Body of pancreas (tissue), 4 donors: ENCODE measurements around the gene FTH1. TPM values are rescaled to one million over a fixed set of nuclear protein-coding genes. Genes with fewer than 3 reads are reported as not detected.

Experiments
- ATAC-seq: fragments of 150-250 bp; one replicate; pipeline ENCODE4 v1.9.1; 2016
- DNase-seq, 4 donors: peaks; one replicate each; pipeline ENCODE4 v3.0.0-alpha.2; 2019
- H3K27ac ChIP-seq, 4 donors: fragments of 200-600 bp; sonication (generic); 1 replicate in 3 of 4; 2 replicates in 1 of 4; pipeline versions ENCODE4 v1.5.1 to v1.6.1; 2016 to 2019; ENCODE audit warnings: mild to moderate bottlenecking in 1 of 4, mixed read lengths in 1 of 4, moderate library complexity in 1 of 4
- H3K27me3 ChIP-seq, 2 donors: fragments of 200-600 bp; sonication (generic); one replicate each; pipeline ENCODE4 v1.6.0; 2016; ENCODE audit warnings: mild to moderate bottlenecking in 1 of 2
- H3K36me3 ChIP-seq, 2 donors: fragments of 200-600 bp; sonication (generic); replicated peaks in 1 of 2; 2 replicates each; pipeline ENCODE4 v1.5.1; 2016; ENCODE audit warnings: low read depth in 2 of 2; ENCODE audit not compliant: insufficient read depth in 1 of 2
- H3K4me1 ChIP-seq: fragments of 200-600 bp; sonication (generic); one replicate; pipeline ENCODE4 v1.6.0; 2016
- H3K4me3 ChIP-seq, 2 donors: fragments of 200-600 bp; sonication (generic); 1 replicate in 1 of 2; 2 replicates in 1 of 2; pipeline ENCODE4 v1.5.1; 2016 to 2019
- H3K9me3 ChIP-seq, 3 donors: fragments of 200-600 bp; sonication (generic); 1 replicate in 2 of 3; 2 replicates in 1 of 3; pipeline ENCODE4 v1.5.1; 2016
- CTCF ChIP-seq, 7 experiments: fragments of 450-650 bp in 4 of 7; fragments of 200-600 bp in 3 of 7; sonication (generic) in 3 of 7; IDR thresholded peaks; one replicate each; pipeline ENCODE4 v1.5.1; 2016 to 2019; ENCODE audit warnings: antibody characterized with exemption in 7 of 7
- POLR2A ChIP-seq, 3 donors: fragments of 450-650 bp; IDR thresholded peaks; one replicate each; pipeline ENCODE4 v1.6.1; 2016; ENCODE audit warnings: antibody characterized with exemption in 3 of 3, mild to moderate bottlenecking in 2 of 3
- WGBS, 2 donors: methylation state at CpG; one replicate each; pipeline ENCODE4 v1.1.5; 2017; 5-methylcytosine and 5-hydroxymethylcytosine counted together
- intact Hi-C: fragments of 100-400 bp; cut with DNase I; formaldehyde crosslinking; loops from one replicate; pipeline ENCODE4 v1.15.1; 2023
- total RNA-seq, 2 donors: library from RNA; depleted of rRNA; stranded (reverse); fragments of >200 nt; gene quantifications; one replicate each; pipeline ENCODE4 v1.1.0, GENCODE V29; 2016

FTH1 gene
- total RNA-seq, 2 donors from 2014 or later: 1,333 to 1,363 TPM

- ATAC-seq: no peak
- 46 to 50% methylated on average over 3 of the region's 3 CpGs for WGBS, 2 donors
- Histone ChIP-seq H3K27ac (no peak overlapping the region), H3K27me3 (no peaks in the 10 kb centered on the region), H3K4me3 (no peak overlapping the region), H3K4me1 (peaks cover under 1% of the 10 kb centered on the region), H3K36me3 (no peaks in the 10 kb centered on the region), H3K9me3 (peaks cover 0 to 7% (median 0%) of the 10 kb centered on the region in 3 donors)
- no peak for DNase-seq
- TF ChIP-seq POLR2A (IDR thresholded peaks at IDR 0.05): no peak
- no peak for TF ChIP-seq CTCF (IDR thresholded peaks at IDR 0.05)
- intact Hi-C loops: no loop called here
Observed at GRCh38 chr11:61994981-61995380, 27.5 kb upstream of the FTH1 start.

DNA sequence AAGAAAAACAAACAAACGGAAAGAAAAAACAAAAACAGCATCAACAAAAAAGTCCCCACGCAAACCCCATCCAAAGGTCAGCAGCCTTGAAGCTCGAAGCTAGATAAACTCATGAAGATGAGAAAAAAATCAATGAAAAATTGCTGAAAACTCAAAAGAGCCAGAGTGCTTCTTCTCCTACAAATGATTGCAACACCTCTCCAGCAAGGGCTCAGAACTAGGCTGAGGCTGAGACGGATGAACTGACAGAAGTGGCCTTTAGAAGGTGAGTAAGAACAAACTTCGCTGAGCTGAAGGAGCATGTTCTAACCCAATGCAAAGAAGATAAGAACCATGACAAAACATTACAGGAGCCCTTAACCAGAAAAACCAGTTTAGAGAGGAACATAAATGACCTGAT lies 18.4 kb upstream of the FTH1 start:
- H3K36me3 ChIP-seq: no peaks in the 10 kb centered on the region
- intact Hi-C loops: no loop called here
- TF ChIP-seq CTCF (IDR thresholded peaks at IDR 0.05) (no peak), POLR2A (IDR thresholded peaks at IDR 0.05) (peak in 1 of 3 donors; percentile 21)
- 30 to 32% methylated on average over 5 of the region's 5 CpGs for WGBS, 2 donors
- DNase-seq: peak; percentile 29 to 71 (median 58)
- H3K27ac ChIP-seq: peak overlapping the region in 3 of 4 donors; percentile 26 to 36 (median 28)
- peak; percentile 76 for ATAC-seq
- no peaks in the 10 kb centered on the region for H3K27me3 ChIP-seq
- no peaks in the 10 kb centered on the region for H3K9me3 ChIP-seq
- H3K4me3 ChIP-seq: no peak overlapping the region
- peaks cover 57% of the 10 kb centered on the region for H3K4me1 ChIP-seq

DNA sequence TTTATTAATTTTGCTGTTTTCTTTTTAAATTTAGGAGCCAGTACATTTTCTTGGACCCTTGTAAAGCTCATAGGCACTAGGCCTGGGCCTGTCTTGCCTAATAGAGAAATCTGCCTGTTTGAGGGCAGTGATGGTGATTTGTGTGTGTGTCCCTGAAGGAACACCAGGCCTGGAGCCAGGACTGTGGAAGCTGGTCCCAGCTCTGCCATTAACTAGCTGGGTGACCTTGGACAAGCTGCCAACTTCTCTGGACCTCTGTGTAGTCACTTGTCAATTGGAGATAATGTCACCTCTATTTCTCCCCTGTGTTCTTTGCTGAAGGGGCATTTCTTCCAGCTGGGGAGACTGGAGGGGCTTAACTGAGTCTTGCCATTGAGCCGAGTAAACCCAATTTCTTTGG lies 16.0 kb upstream of the FTH1 start:
- H3K27ac ChIP-seq: peak overlapping the region in 3 of 4 donors; percentile 32 to 72 (median 55)

DNA sequence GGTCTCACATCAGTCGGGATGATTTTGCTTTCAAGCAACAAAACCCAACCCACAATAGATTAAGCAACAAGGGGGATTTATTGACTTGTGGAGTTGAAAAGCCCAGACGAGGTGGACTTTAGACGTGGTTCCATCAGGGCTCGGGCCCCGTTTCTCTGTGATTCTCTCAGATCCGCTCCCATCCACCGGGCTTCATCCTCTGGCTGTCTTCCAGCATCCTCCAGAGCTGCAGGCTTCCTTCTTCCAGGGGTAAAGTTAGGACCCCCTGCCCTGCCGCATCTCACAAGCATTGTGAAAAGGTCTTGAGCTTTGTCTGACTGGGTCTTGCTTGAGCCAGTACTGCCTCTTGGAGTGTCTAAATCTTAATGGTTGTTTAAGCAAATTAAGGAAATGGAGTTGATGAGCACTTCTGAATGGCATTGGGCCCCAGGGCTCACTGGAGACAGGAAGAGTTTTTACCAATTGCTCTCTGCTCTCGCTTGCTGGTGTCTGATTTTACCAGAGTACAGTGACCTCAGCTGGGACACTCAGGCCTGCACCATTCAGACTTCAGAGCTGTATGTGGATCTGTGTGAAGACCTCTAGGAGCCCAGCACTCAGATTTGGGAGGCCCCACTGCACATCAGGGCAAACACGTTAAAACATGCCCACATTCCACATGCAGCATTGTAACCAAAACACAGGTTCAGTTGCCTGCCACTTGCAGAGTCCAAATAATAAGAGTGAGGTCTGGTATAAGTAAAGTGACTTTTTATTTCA lies 13.5 kb upstream of the FTH1 start:
- ATAC-seq (no peak), DNase-seq (peak in 1 of 4 donors; percentile 12)
- intact Hi-C loops: no loop called here
- Histone ChIP-seq H3K36me3 (no peaks in the 10 kb centered on the region), H3K9me3 (no peaks in the 10 kb centered on the region), H3K27ac (peak overlapping the region in 1 of 4 donors; percentile 56), H3K4me1 (peaks cover 88% of the 10 kb centered on the region), H3K4me3 (no peak overlapping the region), H3K27me3 (no peaks in the 10 kb centered on the region)
- TF ChIP-seq CTCF (IDR thresholded peaks at IDR 0.05) (no peak), POLR2A (IDR thresholded peaks at IDR 0.05) (no peak)
- 55 to 75% methylated on average over 8 to 10 of the region's 10 CpGs for whole genome bisulfite sequencing, 2 donors

More for the DNA sequence above, 16.0 kb upstream of the FTH1 start:
- H3K9me3 ChIP-seq: no peaks in the 10 kb centered on the region
- ATAC-seq: peak; percentile 75
- H3K4me3 ChIP-seq: no peak overlapping the region
- 38 to 52% methylated on average over 1 of the region's 1 CpG for WGBS, 2 donors
- H3K27me3 ChIP-seq: no peaks in the 10 kb centered on the region
- TF ChIP-seq CTCF (IDR thresholded peaks at IDR 0.05) (peak in 1 of 7 experiments; percentile 4), POLR2A (IDR thresholded peaks at IDR 0.05) (no peak)
- H3K4me1 ChIP-seq: peaks cover 81% of the 10 kb centered on the region
- H3K36me3 ChIP-seq: no peaks in the 10 kb centered on the region
- intact Hi-C loops: no loop called here
- peak; percentile 86 to 96 (median 92) for DNase-seq
